GM12801 (cell line): ENCODE data around the gene PAK3.

Experiments
- TF ChIP-seq, protein P1 (sequence below): IDR thresholded peaks from one replicate; pipeline ENCODE4 v1.5.1; 2011; ENCODE audit warnings: control low read depth; ENCODE audit not compliant: insufficient read length; ENCODE audit errors: extremely low read depth

Gene PAK3

DNA sequence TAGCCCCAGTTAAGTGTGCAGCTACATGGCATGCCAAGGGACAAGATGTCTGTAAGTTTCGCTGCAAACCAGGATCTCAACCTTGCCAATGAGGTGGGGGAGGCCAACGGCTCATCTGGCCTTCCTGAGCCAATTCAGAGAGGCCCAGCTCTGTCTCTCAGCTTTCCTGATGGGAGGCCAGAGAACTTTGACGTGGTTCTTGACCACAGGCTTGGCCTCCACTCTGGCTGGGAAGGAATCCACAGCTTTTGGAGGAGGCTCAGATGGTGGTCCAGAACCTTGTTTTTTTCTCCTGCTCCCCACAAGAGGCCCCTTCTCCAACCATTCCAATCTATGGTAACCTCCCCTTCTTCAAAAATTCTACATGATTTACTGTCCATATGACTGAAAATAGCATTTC lies 164.5 kb downstream of the PAK3 start:
- TF ChIP-seq, protein P1, sequence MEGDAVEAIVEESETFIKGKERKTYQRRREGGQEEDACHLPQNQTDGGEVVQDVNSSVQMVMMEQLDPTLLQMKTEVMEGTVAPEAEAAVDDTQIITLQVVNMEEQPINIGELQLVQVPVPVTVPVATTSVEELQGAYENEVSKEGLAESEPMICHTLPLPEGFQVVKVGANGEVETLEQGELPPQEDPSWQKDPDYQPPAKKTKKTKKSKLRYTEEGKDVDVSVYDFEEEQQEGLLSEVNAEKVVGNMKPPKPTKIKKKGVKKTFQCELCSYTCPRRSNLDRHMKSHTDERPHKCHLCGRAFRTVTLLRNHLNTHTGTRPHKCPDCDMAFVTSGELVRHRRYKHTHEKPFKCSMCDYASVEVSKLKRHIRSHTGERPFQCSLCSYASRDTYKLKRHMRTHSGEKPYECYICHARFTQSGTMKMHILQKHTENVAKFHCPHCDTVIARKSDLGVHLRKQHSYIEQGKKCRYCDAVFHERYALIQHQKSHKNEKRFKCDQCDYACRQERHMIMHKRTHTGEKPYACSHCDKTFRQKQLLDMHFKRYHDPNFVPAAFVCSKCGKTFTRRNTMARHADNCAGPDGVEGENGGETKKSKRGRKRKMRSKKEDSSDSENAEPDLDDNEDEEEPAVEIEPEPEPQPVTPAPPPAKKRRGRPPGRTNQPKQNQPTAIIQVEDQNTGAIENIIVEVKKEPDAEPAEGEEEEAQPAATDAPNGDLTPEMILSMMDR, result no peak

DNA sequence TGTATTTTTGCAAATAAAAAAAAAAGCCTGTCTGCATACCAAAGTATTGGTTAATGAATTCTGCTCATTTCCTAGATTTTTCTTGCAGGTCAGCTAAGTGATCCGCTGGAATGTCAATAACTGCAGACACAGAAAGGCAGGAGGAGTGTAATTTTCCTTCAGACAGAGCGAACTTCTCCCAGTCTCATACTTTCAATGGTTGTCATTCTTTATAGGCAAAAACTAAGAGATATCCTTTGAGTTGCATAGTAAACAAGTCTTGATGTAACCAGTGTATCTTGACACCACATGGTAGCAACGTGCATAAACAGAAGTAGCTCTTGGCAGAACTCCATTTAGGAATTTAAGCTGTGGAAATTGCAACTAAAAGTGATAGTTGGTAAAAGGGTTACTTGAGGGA lies 166.1 kb downstream of the PAK3 start:
- TF ChIP-seq, protein P1, result no peak

DNA sequence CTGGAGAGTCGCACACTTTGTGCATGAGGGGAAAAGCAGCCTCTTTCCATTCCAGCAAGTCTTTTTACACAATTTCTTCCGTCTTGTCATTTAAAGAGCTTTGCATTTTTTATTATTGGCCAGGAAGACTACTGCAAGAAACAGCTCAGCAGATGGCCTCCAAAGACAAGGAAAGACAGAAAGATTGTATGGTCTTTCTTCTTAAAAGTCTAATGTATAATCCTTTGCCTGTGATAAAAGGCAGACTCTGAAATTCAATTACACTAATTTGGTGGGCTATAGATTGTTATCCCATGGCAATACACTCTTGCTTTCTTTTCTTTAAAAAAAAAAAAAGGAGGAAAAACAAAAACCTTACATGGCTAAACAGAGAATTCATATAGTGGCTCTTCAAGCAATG lies 168.4 kb downstream of the PAK3 start:
- TF ChIP-seq, protein P1, result no peak

DNA sequence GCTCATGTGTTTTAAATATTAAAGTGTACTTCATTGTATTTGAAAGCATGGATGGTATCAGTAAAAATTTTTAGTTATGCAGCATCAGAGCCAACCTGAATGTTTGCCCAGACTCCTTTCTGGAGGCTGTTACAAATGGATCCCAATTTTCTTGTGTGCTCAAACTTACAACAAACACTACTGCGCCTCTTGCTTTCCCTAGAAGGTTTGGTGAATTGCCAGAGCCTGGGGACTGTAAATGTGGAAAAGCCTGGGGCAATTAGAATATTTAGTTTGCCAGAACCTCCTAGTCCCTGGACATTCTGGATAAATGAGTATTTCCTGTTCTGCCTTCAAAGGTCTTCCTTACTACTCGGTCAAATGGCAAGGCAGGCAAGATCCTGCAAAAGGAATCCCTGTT lies 169.5 kb downstream of the PAK3 start:
- TF ChIP-seq, protein P1, result no peak

DNA sequence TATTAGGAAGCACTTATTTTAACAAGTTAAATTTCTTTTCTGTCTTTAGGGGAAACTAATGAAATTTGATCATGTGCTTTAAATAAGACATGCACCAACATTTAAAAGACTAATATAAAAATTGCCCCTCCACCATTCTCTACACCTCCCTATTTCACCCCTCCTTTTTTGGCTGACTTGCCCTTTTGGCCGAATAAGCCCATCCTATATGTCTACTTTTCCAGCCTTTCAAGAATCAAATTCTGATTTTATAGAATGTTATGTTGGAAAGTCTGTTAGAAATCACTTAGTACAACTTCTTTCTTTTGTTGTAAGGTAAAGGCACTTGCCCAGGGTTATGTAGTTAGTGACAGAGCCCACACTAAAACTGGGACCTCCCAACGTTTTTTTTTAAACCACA lies 172.5 kb downstream of the PAK3 start:
- TF ChIP-seq, protein P1, result no peak

DNA sequence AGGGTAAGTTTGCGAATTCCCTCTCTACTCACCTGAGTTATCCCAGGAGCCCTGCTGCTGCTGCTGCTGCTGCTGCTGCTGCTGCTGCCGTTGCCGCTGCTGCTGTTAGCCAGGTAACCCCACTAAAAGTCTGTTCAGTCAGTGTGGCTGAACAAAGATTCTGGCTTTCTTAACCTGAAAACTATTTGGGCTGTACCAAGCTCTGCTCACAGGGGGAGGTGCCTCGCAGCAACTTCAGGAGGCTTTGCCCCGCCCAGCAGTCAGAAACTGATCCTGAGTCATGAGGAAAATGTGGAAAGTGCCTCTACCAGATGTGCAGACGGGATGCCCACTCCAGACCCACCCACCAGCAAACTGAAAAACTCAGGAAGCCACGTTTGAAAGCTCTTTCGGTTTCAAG lies 174.3 kb downstream of the PAK3 start, which contains the start of gene CAPN6:
CAPN6 (minus strand) TSS at position 145 of the 400 bp plus-strand sequence. CDS start 6,547 bp downstream, outside the sequence.
- TF ChIP-seq, protein P1, result no peak
